Chondrocyte (in vitro differentiated cells): ENCODE results near the gene ORC4. TPM values are rescaled to one million over a fixed set of nuclear protein-coding genes. Genes with fewer than 3 reads are reported as not detected.

ENCODE experiments used
- DNase-seq: peaks from one replicate; pipeline ENCODE4 v3.0.0; 2021; ENCODE audit warnings: mixed read lengths, low spot score
- H3K27ac Mint-ChIP-seq: one replicate; pipeline ENCODE4 v1.8.0; 2021; ENCODE audit warnings: mild to moderate bottlenecking, moderate library complexity, mixed read lengths; ENCODE audit not compliant: unreplicated experiment
- H3K27me3 Mint-ChIP-seq: 2 replicates; pipeline ENCODE4 v1.8.0; 2021; ENCODE audit warnings: low read depth, mixed read lengths
- H3K36me3 Mint-ChIP-seq: 2 replicates; pipeline ENCODE4 v1.8.0; 2021; ENCODE audit warnings: low read depth, mixed read lengths
- H3K4me1 Mint-ChIP-seq: 2 replicates; pipeline ENCODE4 v1.8.0; 2021; ENCODE audit warnings: low read depth, mild to moderate bottlenecking, mixed read lengths
- H3K4me3 Mint-ChIP-seq: one replicate; pipeline ENCODE4 v1.8.0; 2021; ENCODE audit warnings: mild to moderate bottlenecking, moderate library complexity, mixed read lengths; ENCODE audit not compliant: unreplicated experiment
- H3K9me3 Mint-ChIP-seq: 2 replicates; pipeline ENCODE4 v1.8.0; 2021; ENCODE audit warnings: low read depth, mixed read lengths
- CTCF ChIP-seq: fragments of 200-600 bp; sonication (generic); IDR thresholded peaks from 2 replicates; pipeline ENCODE4 v1.5.0; 2021; ENCODE audit warnings: antibody characterized with exemption, mild to moderate bottlenecking, moderate library complexity
- total RNA-seq: library from RNA; stranded (reverse); gene quantifications from 3 replicates; pipeline ENCODE4 v1.2.1, GENCODE V29; 2021

Gene ORC4
- total RNA-seq, 1 donor from 2014 or later: 28.5 TPM

GRCh38 chr2:148042219-148042618 is 21.7 kb upstream of the ORC4 start:
- H3K27me3 Mint-ChIP-seq: no peaks in the 10 kb centered on the region
- H3K9me3 Mint-ChIP-seq: no peaks in the 10 kb centered on the region
- H3K4me1 Mint-ChIP-seq: peaks cover 8% of the 10 kb centered on the region
- H3K4me3 Mint-ChIP-seq: no peak overlapping the region
- peaks cover 4% of the 10 kb centered on the region for H3K36me3 Mint-ChIP-seq
- H3K27ac Mint-ChIP-seq: no peak overlapping the region
- no peak for DNase-seq
- TF ChIP-seq CTCF: no peak

- H3K9me3 Mint-ChIP-seq: no peaks in the 10 kb centered on the region
- peaks cover 4% of the 10 kb centered on the region for H3K36me3 Mint-ChIP-seq
- H3K4me1 Mint-ChIP-seq: peaks cover 13% of the 10 kb centered on the region
- no peak for DNase-seq
- H3K4me3 Mint-ChIP-seq: no peak overlapping the region
- H3K27ac Mint-ChIP-seq: no peak overlapping the region
- no peaks in the 10 kb centered on the region for H3K27me3 Mint-ChIP-seq
- TF ChIP-seq CTCF: no peak
These were observed 19.2 kb upstream of the ORC4 start for GRCh38 chr2:148039783-148040182.

DNA sequence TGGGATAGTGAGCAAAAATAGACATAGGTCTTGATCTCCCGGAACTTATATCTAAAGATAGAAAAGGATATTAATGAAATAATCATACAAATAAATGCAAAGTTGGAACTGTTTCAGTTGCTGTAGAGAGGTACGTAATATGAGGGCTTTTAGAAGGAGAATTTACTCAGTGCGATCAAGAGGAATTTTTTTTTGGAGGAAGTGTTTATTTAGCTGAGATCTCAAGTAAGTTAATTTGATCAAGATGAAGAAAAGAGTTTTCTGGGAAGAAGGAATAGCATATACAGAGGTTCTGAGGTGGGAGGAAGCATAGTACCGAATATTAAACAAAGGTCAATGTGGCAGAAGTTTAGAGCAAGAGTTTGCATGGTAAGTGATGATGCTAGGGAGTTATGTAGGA is 11.7 kb upstream of the ORC4 start:
- no peak overlapping the region for H3K27ac Mint-ChIP-seq
- no peak for DNase-seq

DNA sequence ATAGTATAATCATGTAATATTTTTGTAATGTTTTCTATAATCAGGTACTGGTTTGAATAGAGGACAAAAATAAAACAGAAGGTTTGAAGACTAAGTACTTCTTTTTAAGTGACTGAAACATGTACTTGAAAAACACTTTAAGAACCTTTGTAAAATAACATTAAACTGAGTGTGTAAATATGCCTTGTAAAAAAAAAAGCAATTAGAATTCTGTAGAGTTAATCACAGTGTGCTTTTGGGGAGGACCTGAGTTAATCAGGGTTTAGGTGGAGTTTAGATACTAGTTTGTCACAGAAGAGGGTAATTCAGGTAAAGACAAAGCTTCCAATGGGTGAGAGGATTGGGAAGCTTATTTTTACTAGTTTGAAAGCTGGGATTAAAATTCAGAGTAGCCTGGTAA is 10.6 kb upstream of the ORC4 start:
- Mint-ChIP-seq H3K4me1 (peaks cover 5% of the 10 kb centered on the region), H3K9me3 (no peaks in the 10 kb centered on the region), H3K4me3 (no peak overlapping the region), H3K27me3 (no peaks in the 10 kb centered on the region), H3K36me3 (no peaks in the 10 kb centered on the region), H3K27ac (no peak overlapping the region)
- no peak for DNase-seq
- TF ChIP-seq CTCF: no peak

More for the DNA sequence above, 11.7 kb upstream of the ORC4 start:
- no peaks in the 10 kb centered on the region for H3K27me3 Mint-ChIP-seq
- H3K9me3 Mint-ChIP-seq: no peaks in the 10 kb centered on the region
- H3K4me1 Mint-ChIP-seq: peaks cover 5% of the 10 kb centered on the region
- no peak for TF ChIP-seq CTCF
- H3K4me3 Mint-ChIP-seq: no peak overlapping the region
- H3K36me3 Mint-ChIP-seq: no peaks in the 10 kb centered on the region

- Mint-ChIP-seq H3K27ac (no peak overlapping the region), H3K36me3 (no peaks in the 10 kb centered on the region), H3K4me3 (no peak overlapping the region), H3K27me3 (no peaks in the 10 kb centered on the region), H3K9me3 (no peaks in the 10 kb centered on the region), H3K4me1 (peaks cover 7% of the 10 kb centered on the region)
- no peak for TF ChIP-seq CTCF
- no peak for DNase-seq
These were observed 8.2 kb upstream of the ORC4 start for GRCh38 chr2:148028781-148029180.
